HEK293 (cell line): ENCODE results near the gene DEDD2.

Experiments
- CTCF ChIA-PET: fragments of 350-600 bp; formaldehyde crosslinking; extraction: SDS; loops from one replicate; lab custom pipeline; 2021; ENCODE audit warnings: antibody characterized with exemption; lab: Yijun Ruan, JAX
- POLR2A ChIA-PET: fragments of 300-600 bp; formaldehyde crosslinking; extraction: SDS; loops from one replicate; lab custom pipeline; 2020; ENCODE audit warnings: antibody characterized with exemption, inconsistent platforms; lab: Yijun Ruan, JAX
- H3K27ac ChIP-seq: fragments of 200-500 bp; sonication (Bioruptor generic); 2 replicates; pipeline ENCODE4 v1.5.1; 2014; ENCODE audit warnings: low read depth, low read length, control low read depth, inconsistent platforms; ENCODE audit errors: extremely low read depth
- H3K36me3 ChIP-seq, 2 experiments: fragments of 200-500 bp in 1 of 2; sonication (Bioruptor generic) in 1 of 2; 1 replicate in 1 of 2; 2 replicates in 1 of 2; pipeline ENCODE4 v1.5.1; 2014 to 2017; ENCODE audit warnings: inconsistent platforms in 2 of 2, low read length in 2 of 2; ENCODE audit not compliant: control insufficient read depth in 2 of 2, insufficient read depth in 1 of 2
- H3K4me1 ChIP-seq: fragments of 200-500 bp; sonication (Bioruptor generic); 2 replicates; pipeline ENCODE4 v1.5.1; 2014; ENCODE audit warnings: mild to moderate bottlenecking, low read length, inconsistent platforms; ENCODE audit not compliant: control insufficient read depth, insufficient read depth
- H3K4me3 ChIP-seq: 2 replicates; pipeline ENCODE4 v1.5.1; 2011; ENCODE audit warnings: low read depth, mild to moderate bottlenecking, control low read depth, low read length, moderate library complexity
- H3K9me3 ChIP-seq: fragments of 200-500 bp; sonication (Bioruptor generic); 2 replicates; pipeline ENCODE4 v1.5.1; 2014; ENCODE audit warnings: low read depth, low read length, inconsistent platforms; ENCODE audit not compliant: control insufficient read depth, insufficient read depth
- KLF7 ChIP-seq: fragments of 450-650 bp; formaldehyde crosslinking; IDR thresholded peaks from 2 replicates; pipeline ENCODE4 v1.5.1; 2016; ENCODE audit warnings: missing biosample characterization, missing genetic modification characterization, borderline replicate concordance
- PRDM1 ChIP-seq: fragments of 450-650 bp; formaldehyde crosslinking; IDR thresholded peaks from 2 replicates; pipeline ENCODE4; 2016; ENCODE audit warnings: missing biosample characterization, missing genetic modification characterization
- REST ChIP-seq: fragments of 450-650 bp; formaldehyde crosslinking; IDR thresholded peaks from 2 replicates; pipeline ENCODE4 v1.5.1; 2016; ENCODE audit warnings: missing biosample characterization, missing genetic modification characterization
- ZNF121 ChIP-seq: fragments of 450-650 bp; formaldehyde crosslinking; IDR thresholded peaks from 2 replicates; pipeline ENCODE4 v1.5.1; 2016; ENCODE audit warnings: missing biosample characterization, missing genetic modification characterization
- ZNF280C ChIP-seq: fragments of 450-650 bp; formaldehyde crosslinking; IDR thresholded peaks from 2 replicates; pipeline ENCODE4 v1.5.1; 2016; ENCODE audit warnings: missing biosample characterization, missing genetic modification characterization
- ZNF366 ChIP-seq: fragments of 450-650 bp; formaldehyde crosslinking; conservative IDR thresholded peaks from 2 replicates; pipeline ENCODE4 v1.5.1; 2016; ENCODE audit warnings: missing biosample characterization, missing genetic modification characterization
- ZNF518A ChIP-seq: fragments of 450-650 bp; formaldehyde crosslinking; conservative IDR thresholded peaks from 2 replicates; pipeline ENCODE4 v1.5.1; 2016; ENCODE audit warnings: low read depth, missing biosample characterization, missing genetic modification characterization
- ZNF621 ChIP-seq: fragments of 450-650 bp; formaldehyde crosslinking; IDR thresholded peaks from 2 replicates; pipeline ENCODE4 v1.5.1; 2017; ENCODE audit warnings: missing biosample characterization, missing genetic modification characterization
- ZNF777 ChIP-seq: fragments of 450-650 bp; formaldehyde crosslinking; IDR thresholded peaks from 2 replicates; pipeline ENCODE4 v1.5.1; 2017; ENCODE audit warnings: missing biosample characterization, missing genetic modification characterization, borderline replicate concordance

Gene DEDD2

GRCh38 chr19:42174958-42175734, 42.3 kb downstream of the DEDD2 start:
- Histone ChIP-seq H3K36me3 (no peaks in the 10 kb centered on the region), H3K27ac (no peak overlapping the region), H3K4me3 (no peak overlapping the region), H3K9me3 (no peaks in the 10 kb centered on the region), H3K4me1 (peaks cover 10% of the 10 kb centered on the region)
- POLR2A ChIA-PET, result interaction anchor here (1.4 to 1.5 kb wide), 2 partner anchors 49 to 58 kb away, joined by 3 to 9 read pairs; no protein-coding TSS in a partner anchor
- CTCF ChIA-PET, result interaction anchor here (0.6 to 3.3 kb wide), 11 partner anchors 9 to 1136 kb away, joined by 3 to 23 read pairs (median 3); partner anchors contain the start of gene POU2F2
- TF ChIP-seq PRDM1 (peak; percentile 99), KLF7 (tag by site-specific recombination) (no peak), ZNF366 (tag by site-specific recombination) (peak; percentile 93)

GRCh38 chr19:42174188-42174587, 43.3 kb downstream of the DEDD2 start:
- ChIA-PET CTCF (interaction anchor here (0.7 to 3.3 kb wide), 2 partner anchors 42 to 224 kb away, joined by 3 to 21 read pairs; partner anchors contain the start of gene POU2F2), POLR2A (no interaction called here)

GRCh38 chr19:42173695-42174094, 43.8 kb downstream of the DEDD2 start:
- ChIA-PET POLR2A (no interaction called here), CTCF (interaction anchor here (0.6 kb wide), 1 partner anchor 9 kb away, joined by 6 read pairs; no protein-coding TSS in a partner anchor)
- no peak for TF ChIP-seq ZNF777 (tag by site-specific recombination)
- peak; percentile 56 for TF ChIP-seq REST
- TF ChIP-seq ZNF518A (tag by site-specific recombination), result no peak
- no peak for TF ChIP-seq ZNF121 (tag by site-specific recombination)
- peaks cover 10% of the 10 kb centered on the region for H3K4me1 ChIP-seq
- H3K27ac ChIP-seq, result no peak overlapping the region
- H3K4me3 ChIP-seq, result no peak overlapping the region
- H3K36me3 ChIP-seq, result no peaks in the 10 kb centered on the region
- no peaks in the 10 kb centered on the region for H3K9me3 ChIP-seq

More at GRCh38 chr19:42174188-42174587, 43.3 kb downstream of the DEDD2 start:
- Histone ChIP-seq H3K9me3 (no peaks in the 10 kb centered on the region), H3K4me3 (no peak overlapping the region), H3K4me1 (peaks cover 10% of the 10 kb centered on the region), H3K27ac (no peak overlapping the region), H3K36me3 (no peaks in the 10 kb centered on the region)
- TF ChIP-seq ZNF621 (tag by site-specific recombination) (no peak), ZNF280C (tag by site-specific recombination) (no peak)
